SH-SY5Y (cell line): ENCODE results near the gene ATP5F1E.

Source experiments
- GATA2 ChIP-seq: IDR thresholded peaks from 2 replicates; pipeline ENCODE4 v1.6.1; 2011; ENCODE audit warnings: mild to moderate bottlenecking, low read depth, low read length
- GATA3 ChIP-seq: IDR thresholded peaks from 2 replicates; pipeline ENCODE4 v1.6.1; 2011; ENCODE audit warnings: low read depth, mild to moderate bottlenecking, low read length, moderate library complexity

The ATP5F1E gene

GRCh38 chr20:59016795-59017492, 15.2 kb downstream of the ATP5F1E start:
- TF ChIP-seq GATA3, result no peak
- TF ChIP-seq GATA2, result no peak

GRCh38 chr20:59015812-59016711, 16.1 kb downstream of the ATP5F1E start:
- TF ChIP-seq GATA2 (peak; percentile 62), GATA3 (no peak)

- TF ChIP-seq GATA3, result no peak
- TF ChIP-seq GATA2, result no peak
Measured at GRCh38 chr20:59015411-59015810, 16.7 kb downstream of the ATP5F1E start.

- TF ChIP-seq GATA2 (no peak), GATA3 (no peak)
Measured at GRCh38 chr20:59014680-59015389, 17.3 kb downstream of the ATP5F1E start.

GRCh38 chr20:59013959-59014608, 18.1 kb downstream of the ATP5F1E start:
- TF ChIP-seq GATA2 (no peak), GATA3 (no peak)

GRCh38 chr20:59013031-59013951, 18.8 kb downstream of the ATP5F1E start:
- TF ChIP-seq GATA3 (no peak), GATA2 (no peak)

GRCh38 chr20:59010995-59011873, 20.9 kb downstream of the ATP5F1E start:
- TF ChIP-seq GATA3, result no peak
- TF ChIP-seq GATA2, result no peak

GRCh38 chr20:59010321-59010994, 21.7 kb downstream of the ATP5F1E start:
- TF ChIP-seq GATA3, result no peak
- TF ChIP-seq GATA2, result no peak

GRCh38 chr20:59008715-59009336, 23.3 kb downstream of the ATP5F1E start:
- TF ChIP-seq GATA3 (no peak), GATA2 (no peak)

GRCh38 chr20:59007665-59008511, 24.2 kb downstream of the ATP5F1E start:
- no peak for TF ChIP-seq GATA2
- TF ChIP-seq GATA3, result no peak
